AG04450 (cell line): ENCODE measurements around the gene AFMID. TPM values are rescaled to one million over a fixed set of nuclear protein-coding genes. Genes with fewer than 3 reads are reported as not detected.

ENCODE experiments used
- CTCF ChIA-PET: fragments of 300-600, 350-600 bp; formaldehyde crosslinking; extraction: SDS; loops from one replicate; lab custom pipeline; 2022; ENCODE audit warnings: antibody characterized with exemption, inconsistent platforms; lab: Charles Lee
- POLR2A ChIA-PET: fragments of 350-600 bp; formaldehyde crosslinking; extraction: SDS; loops from one replicate; lab custom pipeline; 2021; ENCODE audit warnings: antibody characterized with exemption, inconsistent platforms; lab: Yijun Ruan, JAX
- DNase-seq: peaks from one replicate; pipeline ENCODE4 v3.0.0-alpha.2; 2011; ENCODE audit warnings: low read depth, low spot score
- H3K27ac ChIP-seq: one replicate; pipeline ENCODE4 v1.5.1; 2012; ENCODE audit warnings: low read depth, low read length, control low read depth
- H3K27me3 ChIP-seq: one replicate; pipeline ENCODE4 v1.6.0; 2012; ENCODE audit warnings: low read length; ENCODE audit not compliant: control insufficient read depth, insufficient read depth
- H3K4me3 ChIP-seq: 2 replicates; pipeline ENCODE4 v1.5.1; 2011; ENCODE audit warnings: mild to moderate bottlenecking, low read depth, low read length, control low read depth
- H3K9me3 ChIP-seq: 2 replicates; pipeline ENCODE4 v1.5.1; 2012; ENCODE audit warnings: low read length; ENCODE audit not compliant: control insufficient read depth, insufficient read depth
- CTCF ChIP-seq: IDR thresholded peaks from 2 replicates; pipeline ENCODE4 v1.5.1; 2011; ENCODE audit warnings: low read depth, low read length, control low read depth, inconsistent platforms
- polyA plus RNA-seq: library from polyadenylated mRNA; depleted of rRNA; stranded (reverse); fragments of >200 nt; gene quantifications from 2 replicates; pipeline ENCODE4 v1.2.3, GENCODE V29; 2011

AFMID gene
- polyA plus RNA-seq, 1 experiment: 26.2 TPM

DNA sequence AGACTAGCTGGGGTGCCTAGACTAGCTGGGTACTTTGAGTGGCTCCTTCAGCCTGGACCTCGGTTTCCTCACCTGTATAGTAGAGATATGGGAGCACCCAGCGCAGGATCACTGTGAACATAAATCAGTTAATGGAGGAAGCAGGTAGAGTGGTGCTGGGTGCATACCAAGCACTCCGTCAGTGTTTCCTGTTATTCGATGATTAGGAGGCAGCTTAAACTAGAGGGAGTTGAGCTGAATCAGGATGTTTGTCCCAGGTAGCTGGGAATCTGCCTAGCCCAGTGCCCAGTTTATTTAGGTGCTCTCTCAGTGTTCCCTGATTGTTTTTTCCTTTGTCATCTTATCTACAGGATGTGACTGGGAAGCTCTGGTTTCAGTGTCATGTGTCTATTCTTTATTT is 35.9 kb downstream of the AFMID start:
- POLR2A ChIA-PET: no interaction called here
- no peak for TF ChIP-seq CTCF
- no peak for DNase-seq
- H3K27me3 ChIP-seq: no peaks in the 10 kb centered on the region
- no peak overlapping the region for H3K4me3 ChIP-seq
- no peaks in the 10 kb centered on the region for H3K9me3 ChIP-seq
- CTCF ChIA-PET: no interaction called here
- H3K27ac ChIP-seq: no peak overlapping the region

DNA sequence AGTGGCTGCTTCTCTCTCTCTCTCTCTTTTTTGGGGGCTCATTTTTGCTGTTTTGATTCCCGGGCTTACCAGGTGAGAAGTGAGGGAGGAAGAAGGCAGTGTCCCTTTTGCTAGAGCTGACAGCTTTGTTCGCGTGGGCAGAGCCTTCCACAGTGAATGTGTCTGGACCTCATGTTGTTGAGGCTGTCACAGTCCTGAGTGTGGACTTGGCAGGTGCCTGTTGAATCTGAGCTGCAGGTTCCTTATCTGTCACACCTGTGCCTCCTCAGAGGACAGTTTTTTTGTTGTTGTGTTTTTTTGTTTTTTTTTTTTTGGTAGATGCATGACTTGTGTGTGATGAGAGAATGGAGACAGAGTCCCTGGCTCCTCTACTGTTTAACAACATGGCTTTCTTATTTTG is 36.6 kb downstream of the AFMID start:
- CTCF ChIA-PET: no interaction called here

GRCh38 chr17:78224231-78225087 is 37.3 kb downstream of the AFMID start:
- no peak for DNase-seq
- POLR2A ChIA-PET: no interaction called here
- no peaks in the 10 kb centered on the region for H3K9me3 ChIP-seq
- H3K27me3 ChIP-seq: no peaks in the 10 kb centered on the region
- TF ChIP-seq CTCF: no peak
- CTCF ChIA-PET: no interaction called here
- H3K4me3 ChIP-seq: no peak overlapping the region
- H3K27ac ChIP-seq: no peak overlapping the region

More for the DNA sequence above, 36.6 kb downstream of the AFMID start:
- no peak for DNase-seq
- no peaks in the 10 kb centered on the region for H3K9me3 ChIP-seq
- H3K27me3 ChIP-seq: no peaks in the 10 kb centered on the region
- H3K4me3 ChIP-seq: no peak overlapping the region
- TF ChIP-seq CTCF: no peak
- no peak overlapping the region for H3K27ac ChIP-seq
- POLR2A ChIA-PET: no interaction called here

GRCh38 chr17:78225088-78225865 is 38.1 kb downstream of the AFMID start:
- Histone ChIP-seq H3K27ac (no peak overlapping the region), H3K27me3 (peaks cover 4% of the 10 kb centered on the region), H3K9me3 (no peaks in the 10 kb centered on the region), H3K4me3 (no peak overlapping the region)
- no peak for TF ChIP-seq CTCF
- DNase-seq: no peak
- ChIA-PET POLR2A (interaction anchor here (0.7 to 1.1 kb wide), 2 partner anchors 19 to 267 kb away, joined by 4 read pairs; partner anchors contain the start of gene TNRC6C), CTCF (interaction anchor here (1.4 kb wide), 1 partner anchor 25 kb away, joined by 5 read pairs; no protein-coding TSS in a partner anchor)
